ENCODE measurements around the gene HYAL4.

DNA sequence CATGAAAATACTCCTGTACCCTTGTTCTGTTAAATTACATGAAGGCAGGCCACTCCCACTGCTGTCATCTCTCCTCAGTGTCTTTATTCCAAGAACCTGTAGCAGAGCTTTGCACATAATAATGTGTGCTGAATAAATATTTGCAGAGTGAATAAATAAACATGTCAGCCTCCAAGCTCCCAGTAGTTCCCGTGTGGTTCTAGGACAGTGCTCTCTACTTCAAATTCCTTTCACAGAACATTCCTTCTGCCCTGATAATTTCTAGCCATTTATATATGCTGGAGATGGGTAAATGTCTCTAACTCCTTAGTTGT lies 20.3 kb upstream of the HYAL4 start:
- TF ChIP-seq CTCF (conservative IDR thresholded peaks at IDR 0.05; ENCODE audit: low read depth, low read length), result no peak
- TF ChIP-seq EZH2 (IDR thresholded peaks at IDR 0.05; ENCODE audit: borderline replicate concordance, low read depth, low read length, poor library complexity, severe bottlenecking), result no peak
